Gastrocnemius medialis (tissue), 4 donors: ENCODE results near the gene DDX60.

Experiments
- POLR2A ChIP-seq, 2 donors: fragments of 450-650 bp; IDR thresholded peaks; one replicate each; pipeline ENCODE4 v1.6.1; 2017; ENCODE audit warnings: antibody characterized with exemption in 2 of 2, mild to moderate bottlenecking in 2 of 2, moderate library complexity in 2 of 2
- TF ChIP-seq, protein P1 (sequence below), 5 experiments: fragments of 450-650 bp in 3 of 5; fragments of 200-600 bp in 2 of 5; sonication (generic) in 2 of 5; IDR thresholded peaks in 4 of 5; conservative IDR thresholded peaks in 1 of 5; 1 replicate in 4 of 5; 2 replicates in 1 of 5; pipeline ENCODE4 v1.5.1; 2016 to 2019; ENCODE audit warnings: antibody characterized with exemption in 5 of 5, mild to moderate bottlenecking in 3 of 5, moderate library complexity in 3 of 5

DNA sequence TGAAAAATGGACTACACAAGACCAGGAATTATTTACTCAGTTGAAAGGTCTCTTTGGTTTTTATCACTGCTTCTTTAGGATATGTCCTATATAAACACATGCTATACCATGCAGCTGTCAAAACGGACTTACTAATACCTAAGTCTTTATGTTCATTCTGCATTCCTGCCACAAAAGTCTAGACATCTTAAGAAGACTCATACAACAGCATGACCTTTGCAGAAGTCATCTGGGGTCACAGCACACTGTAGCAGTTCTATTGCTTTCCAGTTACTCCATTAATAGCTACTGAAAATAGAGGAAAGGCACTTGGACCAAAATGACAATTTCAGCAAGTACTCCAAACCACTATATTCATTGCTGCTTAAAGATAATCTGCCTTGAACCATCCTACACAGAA, 53.2 kb downstream of the DDX60 start:
- TF ChIP-seq, protein P1, sequence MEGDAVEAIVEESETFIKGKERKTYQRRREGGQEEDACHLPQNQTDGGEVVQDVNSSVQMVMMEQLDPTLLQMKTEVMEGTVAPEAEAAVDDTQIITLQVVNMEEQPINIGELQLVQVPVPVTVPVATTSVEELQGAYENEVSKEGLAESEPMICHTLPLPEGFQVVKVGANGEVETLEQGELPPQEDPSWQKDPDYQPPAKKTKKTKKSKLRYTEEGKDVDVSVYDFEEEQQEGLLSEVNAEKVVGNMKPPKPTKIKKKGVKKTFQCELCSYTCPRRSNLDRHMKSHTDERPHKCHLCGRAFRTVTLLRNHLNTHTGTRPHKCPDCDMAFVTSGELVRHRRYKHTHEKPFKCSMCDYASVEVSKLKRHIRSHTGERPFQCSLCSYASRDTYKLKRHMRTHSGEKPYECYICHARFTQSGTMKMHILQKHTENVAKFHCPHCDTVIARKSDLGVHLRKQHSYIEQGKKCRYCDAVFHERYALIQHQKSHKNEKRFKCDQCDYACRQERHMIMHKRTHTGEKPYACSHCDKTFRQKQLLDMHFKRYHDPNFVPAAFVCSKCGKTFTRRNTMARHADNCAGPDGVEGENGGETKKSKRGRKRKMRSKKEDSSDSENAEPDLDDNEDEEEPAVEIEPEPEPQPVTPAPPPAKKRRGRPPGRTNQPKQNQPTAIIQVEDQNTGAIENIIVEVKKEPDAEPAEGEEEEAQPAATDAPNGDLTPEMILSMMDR (IDR thresholded peaks at IDR 0.05 in 4 of 5, conservative IDR thresholded peaks at IDR 0.05 in 1 of 5) = no peak
- no peak for TF ChIP-seq POLR2A (IDR thresholded peaks at IDR 0.05)
